ENCODE measurements around the gene AOC2. TPM values are rescaled to one million over a fixed set of nuclear protein-coding genes. Genes with fewer than 3 reads are reported as not detected.

AOC2 gene
- total and polyA plus RNA-seq, 2 of the 13 experiments (the other 11 are each of a cell fraction or from before 2014, with no cell fraction given): 1.2 to 3.3 TPM

GRCh38 chr17:42866216-42866615 lies 21.8 kb downstream of the AOC2 start (continued):
- TF ChIP-seq RERE (CRISPR knock-in tag; IDR thresholded peaks at IDR 0.05; ENCODE audit: low read depth): no peak; the same call in 1 of the 2 replicates
- no peak for TF ChIP-seq ZNF674 (CRISPR knock-in tag; IDR thresholded peaks at IDR 0.05; ENCODE audit: low read depth)
- peak; percentile 24; the same call in 1 of the 2 replicates for TF ChIP-seq ATF7-NPFF (CRISPR knock-in tag; IDR thresholded peaks at IDR 0.05; ENCODE audit: low read depth)
- no peak for TF ChIP-seq EEA1 (CRISPR knock-in tag; IDR thresholded peaks at IDR 0.05; ENCODE audit: borderline replicate concordance)
- TF ChIP-seq ZBTB37 (CRISPR knock-in tag; IDR thresholded peaks at IDR 0.05): no peak
- TF ChIP-seq MXD4 (CRISPR knock-in tag; IDR thresholded peaks at IDR 0.05): 0 out of 2 replicates have a peak, but pooled peaks have one; percentile 10
- TF ChIP-seq ATF2 (CRISPR knock-in tag; IDR thresholded peaks at IDR 0.05): no peak
- TF ChIP-seq RELA (CRISPR knock-in tag; IDR thresholded peaks at IDR 0.05): no peak
- TF ChIP-seq ZNF205 (CRISPR knock-in tag; IDR thresholded peaks at IDR 0.05): no peak
- TF ChIP-seq ZNF670 (CRISPR knock-in tag; IDR thresholded peaks at IDR 0.05; ENCODE audit: borderline replicate concordance): peak; percentile 57; the same call in 1 of the 2 replicates
- TF ChIP-seq ZNF788 (CRISPR knock-in tag; IDR thresholded peaks at IDR 0.05; ENCODE audit: borderline replicate concordance): no peak
- TF ChIP-seq HES4 (CRISPR knock-in tag; IDR thresholded peaks at IDR 0.05; ENCODE audit: borderline replicate concordance): no peak
- peak; percentile 16; the same call in 1 of the 2 replicates for TF ChIP-seq ZNF770 (CRISPR knock-in tag; IDR thresholded peaks at IDR 0.05)
- no peak for TF ChIP-seq DRAP1 (CRISPR knock-in tag; IDR thresholded peaks at IDR 0.05)
- TF ChIP-seq ZNF230 (CRISPR knock-in tag; IDR thresholded peaks at IDR 0.05): 0 out of 2 replicates have a peak, but pooled peaks have one; percentile 25

Data from HepG2 (cell line).